Bone marrow (tissue), 2 donors: ENCODE measurements around the gene SLC35F3.

ENCODE experiments used
- DNase-seq, 2 donors: peaks; one replicate each; lab custom pipeline; 2025; lab: John Stamatoyannopoulos, UW

Gene SLC35F3

GRCh38 chr1:233972951-233973635 is 68.6 kb downstream of the SLC35F3 start:
- DNase-seq = no peak

GRCh38 chr1:233975486-233975885 is 71.0 kb downstream of the SLC35F3 start:
- no peak for DNase-seq

- DNase-seq = no peak
Observed at GRCh38 chr1:233981042-233981675, 76.7 kb downstream of the SLC35F3 start.

- no peak for DNase-seq
Observed at GRCh38 chr1:233982827-233983518, 78.5 kb downstream of the SLC35F3 start.

- DNase-seq = no peak
Observed at GRCh38 chr1:233983811-233984210, 79.3 kb downstream of the SLC35F3 start.

GRCh38 chr1:233988963-233989696 is 84.7 kb downstream of the SLC35F3 start:
- DNase-seq = no peak

GRCh38 chr1:233990486-233990885 is 86.0 kb downstream of the SLC35F3 start:
- DNase-seq = no peak

GRCh38 chr1:233993651-233994050 is 89.2 kb downstream of the SLC35F3 start:
- DNase-seq = no peak

- DNase-seq = no peak
Observed at GRCh38 chr1:233994112-233994511, 89.6 kb downstream of the SLC35F3 start.

- DNase-seq = no peak
Observed at GRCh38 chr1:233998456-233998855, 94.0 kb downstream of the SLC35F3 start.

GRCh38 chr1:233998891-233999290 is 94.4 kb downstream of the SLC35F3 start:
- no peak for DNase-seq

- no peak for DNase-seq
Observed at GRCh38 chr1:234000557-234001041, 96.1 kb downstream of the SLC35F3 start.

GRCh38 chr1:234001817-234002216 is 97.3 kb downstream of the SLC35F3 start:
- no peak for DNase-seq

- DNase-seq = no peak
Observed at GRCh38 chr1:234004591-234004990, 100.1 kb downstream of the SLC35F3 start.

GRCh38 chr1:234007684-234008083 is 103.2 kb downstream of the SLC35F3 start:
- DNase-seq = no peak

- no peak for DNase-seq
Observed at GRCh38 chr1:234008591-234008990, 104.1 kb downstream of the SLC35F3 start.

- DNase-seq = no peak
Observed at GRCh38 chr1:234009668-234010067, 105.2 kb downstream of the SLC35F3 start.

- no peak for DNase-seq
Observed at GRCh38 chr1:234014208-234014607, 109.7 kb downstream of the SLC35F3 start.

GRCh38 chr1:234018816-234019215 is 114.3 kb downstream of the SLC35F3 start:
- DNase-seq = no peak

- DNase-seq = no peak
Observed at GRCh38 chr1:234019387-234019786, 114.9 kb downstream of the SLC35F3 start.

GRCh38 chr1:234022302-234022701 is 117.8 kb downstream of the SLC35F3 start:
- DNase-seq = no peak

GRCh38 chr1:234039603-234040002 is 135.1 kb downstream of the SLC35F3 start:
- no peak for DNase-seq
